LNCAP (cell line): ENCODE measurements around the gene FASTKD2.

Experiments
- TF ChIP-seq, protein P1 (sequence below): fragments of 450-650 bp; IDR thresholded peaks from 2 replicates; pipeline ENCODE4 v1.5.1; 2017; ENCODE audit warnings: mild to moderate bottlenecking

FASTKD2 gene

DNA sequence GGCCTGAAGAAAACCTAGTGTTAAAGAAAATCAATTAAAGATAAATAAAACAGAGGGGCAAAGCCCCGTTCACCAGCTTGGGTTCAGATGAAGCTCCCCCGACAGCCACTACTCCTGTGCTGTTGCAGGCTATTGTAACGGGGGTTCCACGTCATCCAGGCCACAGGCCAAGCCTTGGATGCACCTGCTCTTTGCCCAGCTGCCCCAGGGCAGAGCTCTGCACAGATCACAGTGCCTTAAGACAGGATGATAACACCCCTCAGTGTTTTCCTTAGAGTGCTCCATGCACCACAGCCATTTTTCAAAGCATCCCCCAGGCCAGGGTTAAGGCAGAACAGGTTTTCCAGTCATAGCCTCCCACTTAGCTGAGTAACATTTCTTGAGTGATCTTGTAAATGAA is 32.0 kb downstream of the FASTKD2 start:
- TF ChIP-seq, protein P1, sequence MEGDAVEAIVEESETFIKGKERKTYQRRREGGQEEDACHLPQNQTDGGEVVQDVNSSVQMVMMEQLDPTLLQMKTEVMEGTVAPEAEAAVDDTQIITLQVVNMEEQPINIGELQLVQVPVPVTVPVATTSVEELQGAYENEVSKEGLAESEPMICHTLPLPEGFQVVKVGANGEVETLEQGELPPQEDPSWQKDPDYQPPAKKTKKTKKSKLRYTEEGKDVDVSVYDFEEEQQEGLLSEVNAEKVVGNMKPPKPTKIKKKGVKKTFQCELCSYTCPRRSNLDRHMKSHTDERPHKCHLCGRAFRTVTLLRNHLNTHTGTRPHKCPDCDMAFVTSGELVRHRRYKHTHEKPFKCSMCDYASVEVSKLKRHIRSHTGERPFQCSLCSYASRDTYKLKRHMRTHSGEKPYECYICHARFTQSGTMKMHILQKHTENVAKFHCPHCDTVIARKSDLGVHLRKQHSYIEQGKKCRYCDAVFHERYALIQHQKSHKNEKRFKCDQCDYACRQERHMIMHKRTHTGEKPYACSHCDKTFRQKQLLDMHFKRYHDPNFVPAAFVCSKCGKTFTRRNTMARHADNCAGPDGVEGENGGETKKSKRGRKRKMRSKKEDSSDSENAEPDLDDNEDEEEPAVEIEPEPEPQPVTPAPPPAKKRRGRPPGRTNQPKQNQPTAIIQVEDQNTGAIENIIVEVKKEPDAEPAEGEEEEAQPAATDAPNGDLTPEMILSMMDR, result no peak

DNA sequence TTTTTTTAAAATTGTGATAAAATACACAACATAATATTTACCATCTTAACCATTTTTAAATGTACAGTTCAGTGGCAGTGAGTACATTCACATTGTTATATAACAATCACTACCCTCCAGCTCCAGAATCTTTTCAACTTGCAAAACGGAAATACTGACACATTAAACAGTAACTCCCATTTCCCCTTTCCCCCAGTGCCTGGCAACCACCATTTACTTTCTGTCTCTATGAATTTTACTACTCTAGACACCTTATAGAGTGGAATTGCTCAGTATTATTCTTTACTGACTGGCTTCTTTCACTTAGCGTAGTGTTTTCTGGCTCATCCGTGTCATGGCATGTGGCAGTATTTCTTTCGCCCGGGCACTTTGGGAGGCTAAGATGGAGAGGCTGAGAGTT is 32.6 kb downstream of the FASTKD2 start:
- TF ChIP-seq, protein P1, result no peak

DNA sequence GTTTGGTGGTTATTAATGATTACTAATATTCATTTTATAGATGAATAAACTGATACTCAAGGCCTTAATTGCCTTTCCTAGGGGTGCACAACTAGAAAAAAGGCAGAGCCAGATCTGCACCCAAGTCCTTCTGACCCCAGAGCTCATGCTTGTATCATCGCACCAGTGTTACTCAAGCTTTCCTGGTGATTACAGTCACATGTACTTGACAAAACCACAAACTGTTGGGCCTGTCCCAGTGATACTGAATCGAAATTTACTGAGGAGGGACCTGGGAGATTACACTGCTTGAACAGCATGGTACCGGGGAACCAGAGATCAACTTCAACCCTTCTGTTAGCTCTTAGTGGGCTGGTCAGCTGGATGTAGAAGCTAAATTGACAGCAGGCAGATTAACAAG is 33.7 kb downstream of the FASTKD2 start:
- TF ChIP-seq, protein P1, result no peak

DNA sequence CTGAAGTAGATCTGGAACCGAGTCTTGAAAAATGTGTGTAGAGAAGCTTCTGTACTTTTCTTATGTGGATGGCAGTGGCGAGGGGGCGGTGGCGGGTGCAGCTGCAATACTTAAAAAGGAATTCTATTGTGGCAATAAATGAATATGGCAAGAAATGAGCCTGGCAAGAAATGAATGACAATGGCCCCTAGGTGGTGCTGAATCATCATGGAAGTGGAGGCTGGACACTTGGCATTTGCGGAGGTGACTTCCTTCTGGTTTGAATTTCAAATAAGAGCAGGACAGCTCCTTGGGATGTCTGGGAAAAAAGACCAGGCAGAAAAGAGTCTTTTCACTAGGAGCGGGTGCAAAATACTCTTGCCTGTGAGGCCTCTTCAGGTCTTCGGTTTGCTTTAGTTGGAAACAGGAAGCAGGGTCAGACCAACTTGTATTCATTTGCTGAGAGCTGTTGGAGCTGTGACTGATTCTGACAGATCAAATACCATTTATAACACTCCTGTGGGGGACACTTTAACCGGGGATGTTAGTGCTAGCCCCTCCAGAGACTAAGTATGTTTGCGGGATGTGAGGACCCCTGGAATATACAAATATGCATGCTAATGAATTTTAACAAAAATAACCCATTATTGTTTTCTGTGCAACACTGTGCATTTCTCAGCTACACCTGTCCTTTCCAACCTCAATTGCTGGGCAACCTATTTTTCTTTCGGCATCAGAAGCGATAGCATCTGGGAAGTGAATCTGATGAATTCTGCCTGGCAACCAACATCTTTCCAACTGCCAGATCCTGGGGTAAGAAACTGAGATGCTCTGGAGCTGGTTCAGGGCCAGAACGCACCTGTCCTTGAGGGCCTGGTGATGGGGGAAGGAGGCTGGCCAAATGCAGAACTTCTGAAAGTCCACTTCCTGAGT is 35.4 kb downstream of the FASTKD2 start:
- TF ChIP-seq, protein P1, result peak; percentile 61

DNA sequence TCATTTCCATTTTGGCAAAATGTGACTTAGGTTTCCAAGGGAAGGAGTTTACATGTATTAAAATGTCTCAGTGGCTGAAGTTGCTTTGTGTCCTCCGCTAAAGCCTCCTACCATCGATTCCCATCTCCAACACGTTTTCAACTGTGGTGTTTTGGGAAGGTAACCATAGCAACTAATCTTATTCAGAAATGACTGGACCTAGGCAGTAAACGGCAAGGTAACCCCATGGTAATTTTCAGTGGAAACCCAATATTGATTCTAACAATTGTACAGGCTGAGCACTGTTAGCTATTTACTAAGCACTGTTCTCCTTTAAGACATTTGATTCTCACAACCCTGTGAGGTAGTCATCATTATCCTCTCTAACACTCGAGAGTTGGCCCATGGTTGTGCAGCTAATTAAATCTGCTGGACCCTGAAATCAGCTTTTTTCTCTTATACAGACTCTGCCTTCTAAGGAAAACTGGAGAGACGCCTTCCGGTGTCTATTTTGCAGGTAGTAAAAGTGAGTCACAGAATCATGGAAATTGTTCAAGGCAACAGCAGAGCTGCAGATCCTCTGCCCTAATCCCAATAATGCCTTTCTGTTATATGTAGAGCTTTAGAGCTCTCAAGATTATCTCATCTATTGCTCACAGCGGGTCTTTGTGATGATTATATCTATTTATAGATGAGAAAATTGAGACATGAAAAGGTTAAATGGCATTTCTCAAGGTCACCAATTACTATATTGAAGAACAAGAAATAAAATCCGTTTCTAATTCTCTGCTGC is 36.2 kb downstream of the FASTKD2 start:
- TF ChIP-seq, protein P1, result no peak

DNA sequence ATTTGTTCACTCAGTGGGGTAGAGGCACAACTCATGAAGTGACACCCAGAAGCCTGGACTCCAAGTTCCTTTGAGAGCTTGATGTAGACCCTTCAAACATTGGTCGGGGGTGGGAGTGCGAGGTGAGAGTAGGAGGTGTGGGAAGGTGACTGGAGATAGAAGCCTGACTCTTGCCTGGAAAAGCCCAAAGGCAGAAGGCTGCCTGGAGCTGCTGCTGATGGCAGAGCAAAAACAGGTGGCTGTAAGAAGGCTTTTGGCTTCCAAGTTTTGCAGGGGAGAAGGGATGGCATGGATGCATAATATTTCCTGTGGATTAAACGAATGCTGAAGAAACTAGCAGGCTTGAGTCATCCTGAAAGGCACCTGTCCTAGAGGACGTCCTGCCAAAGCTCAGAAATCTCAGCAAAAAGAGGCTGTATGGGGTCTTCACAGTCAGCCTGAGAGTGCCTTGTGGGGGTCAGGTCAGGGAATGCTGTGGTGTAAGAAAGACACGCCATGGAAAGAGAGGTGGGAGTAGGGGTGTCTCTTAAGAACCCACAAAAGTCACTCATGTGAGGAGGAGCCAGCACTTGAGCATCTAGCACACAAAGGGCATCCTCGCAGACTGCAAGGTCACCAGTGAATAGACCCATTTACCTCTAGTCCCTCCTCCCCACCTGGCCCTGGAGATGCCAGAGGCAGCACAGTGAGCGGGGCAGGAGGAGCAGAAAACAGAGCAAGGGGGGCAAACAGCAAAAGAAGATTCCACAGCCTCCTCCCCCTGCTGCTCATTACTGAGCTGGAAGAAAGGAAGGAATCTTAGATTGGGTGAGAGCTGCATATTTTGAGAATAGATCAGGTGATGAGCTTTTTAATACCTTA is 37.5 kb downstream of the FASTKD2 start:
- TF ChIP-seq, protein P1, result no peak

DNA sequence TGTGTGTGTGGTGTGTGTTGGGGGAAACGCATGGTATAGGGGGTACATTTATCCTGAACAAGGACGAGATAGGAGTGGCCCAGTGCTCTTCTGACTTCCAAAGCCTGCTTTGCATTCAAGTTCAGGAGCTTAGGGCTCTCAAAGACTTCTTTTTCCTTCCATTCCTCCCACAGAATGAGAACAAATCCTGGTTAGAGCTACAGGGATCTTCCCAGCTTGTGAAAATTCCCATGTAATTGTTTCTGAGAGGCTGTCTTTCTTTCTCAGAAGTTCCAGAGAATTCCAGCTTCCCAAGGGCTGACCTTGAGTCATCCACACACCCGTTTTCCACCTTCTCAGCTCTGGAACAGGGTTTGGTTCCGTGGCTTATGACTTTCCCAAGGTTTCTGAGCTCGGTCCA is 38.9 kb downstream of the FASTKD2 start:
- TF ChIP-seq, protein P1, result no peak
